ENCODE measurements around the gene SNX11. TPM values are rescaled to one million over a fixed set of nuclear protein-coding genes. Genes with fewer than 3 reads are reported as not detected.

Gene SNX11
- total and polyA plus RNA-seq, 4 donors: 6.4 to 11.4 (median 8.5) TPM

- H3K4me3 ChIP-seq (ENCODE audit: low read depth in 1 of 3, low read length in 3 of 3): no peak overlapping the region
- H3K36me3 ChIP-seq (ENCODE audit: control insufficient read depth in 4 of 4, insufficient read depth in 3 of 4, low read depth in 1 of 4, low read length in 3 of 4): peaks cover 0 to 11% (median 5%) of the 10 kb centered on the region in 4 donors
- DNase-seq (ENCODE audit: low spot score): no peak
- WGBS: 85% methylated on average over 9 of the region's 9 CpGs
- H3K9ac ChIP-seq (ENCODE audit: low read depth in 1 of 2, low read length in 2 of 2): no peak overlapping the region
- H3K27me3 ChIP-seq (ENCODE audit: control insufficient read depth in 4 of 4, insufficient read depth in 4 of 4, low read length in 3 of 4): no peaks in the 10 kb centered on the region
- TF ChIP-seq RAD21 (IDR thresholded peaks at IDR 0.05) (no peak), FOXA1 (IDR thresholded peaks at IDR 0.05) (no peak), MAX (IDR thresholded peaks at IDR 0.05) (no peak), REST (IDR thresholded peaks at IDR 0.05) (no peak), RXRA (IDR thresholded peaks at IDR 0.05) (no peak), CTCF (IDR thresholded peaks at IDR 0.05; ENCODE audit: low read depth, low read length, missing input control) (no peak), JUND (IDR thresholded peaks at IDR 0.05) (no peak), GABPA (IDR thresholded peaks at IDR 0.05 in 1 of 2, conservative IDR thresholded peaks at IDR 0.05 in 1 of 2) (no peak), ZBTB33 (IDR thresholded peaks at IDR 0.05) (no peak), TAF1 (conservative IDR thresholded peaks at IDR 0.05) (no peak), NR2F2 (IDR thresholded peaks at IDR 0.05) (no peak), FOXA2 (IDR thresholded peaks at IDR 0.05) (no peak), YY1 (IDR thresholded peaks at IDR 0.05) (no peak), EGR1 (IDR thresholded peaks at IDR 0.05; ENCODE audit: low read depth in 2 of 2) (no peak), HNF4G (IDR thresholded peaks at IDR 0.05) (no peak), ATF3 (IDR thresholded peaks at IDR 0.05) (no peak), SP1 (IDR thresholded peaks at IDR 0.05) (no peak), HNF4A (conservative IDR thresholded peaks at IDR 0.05) (no peak)
- no peaks in the 10 kb centered on the region for H3K9me3 ChIP-seq (ENCODE audit: control insufficient read depth in 4 of 4, low read length in 3 of 4)
- no peak overlapping the region for H3K27ac ChIP-seq (ENCODE audit: low read depth in 1 of 2, low read length in 2 of 2)
- H3K4me1 ChIP-seq (ENCODE audit: control insufficient read depth in 4 of 4, insufficient read depth in 4 of 4, low read length in 3 of 4): peaks cover 0 to 19% (median 12%) of the 10 kb centered on the region in 4 donors
Observed at GRCh38 chr17:48110761-48111160, 3.2 kb downstream of the SNX11 start.

Data from liver (tissue), 9 donors.